MCF 10A (cell line): ENCODE measurements around the gene CHRNA3. TPM values are rescaled to one million over a fixed set of nuclear protein-coding genes. Genes with fewer than 3 reads are reported as not detected.

Experiments
- BruUV-seq: library from RNA; stranded (reverse); fragments of 400-500 nt; replicated peaks from 2 replicates; lab custom pipeline; 2021; lab: Mats Ljungman, UMichigan
- CTCF ChIA-PET: fragments of 300-600 bp; sonication (Branson Sonifier 250); formaldehyde crosslinking; extraction: SDS; loops from one replicate; lab custom pipeline; 2021; ENCODE audit warnings: antibody characterized with exemption, inconsistent platforms; lab: Yijun Ruan, JAX
- POLR2A ChIA-PET: fragments of 300-600, 350-650 bp; sonication (Branson Sonifier 250); formaldehyde crosslinking; extraction: SDS; loops from one replicate; lab custom pipeline; 2020; ENCODE audit warnings: antibody characterized with exemption, inconsistent platforms; lab: Yijun Ruan, JAX
- DNase-seq: peaks from one replicate; pipeline ENCODE4 v3.0.0-alpha.2; 2018; ENCODE audit not compliant: unreplicated experiment
- H3K27ac Mint-ChIP-seq: one replicate; pipeline ENCODE4 v1.8.0; 2022; ENCODE audit warnings: mild to moderate bottlenecking, low read depth, mixed read lengths; ENCODE audit not compliant: unreplicated experiment
- H3K27me3 Mint-ChIP-seq: one replicate; pipeline ENCODE4 v1.8.0; 2022; ENCODE audit warnings: mixed read lengths; ENCODE audit not compliant: insufficient read depth, unreplicated experiment
- H3K36me3 Mint-ChIP-seq: one replicate; pipeline ENCODE4 v1.8.0; 2022; ENCODE audit warnings: mild to moderate bottlenecking, moderate library complexity, mixed read lengths; ENCODE audit not compliant: insufficient read depth, unreplicated experiment
- H3K4me1 Mint-ChIP-seq: one replicate; pipeline ENCODE4 v1.8.0; 2022; ENCODE audit warnings: mixed read lengths; ENCODE audit not compliant: insufficient read depth, unreplicated experiment
- H3K4me3 Mint-ChIP-seq: one replicate; pipeline ENCODE4 v1.8.0; 2022; ENCODE audit warnings: mild to moderate bottlenecking, moderate library complexity, mixed read lengths; ENCODE audit not compliant: unreplicated experiment
- H3K9me3 Mint-ChIP-seq: one replicate; pipeline ENCODE4 v1.8.0; 2022; ENCODE audit warnings: mixed read lengths; ENCODE audit not compliant: unreplicated experiment
- CTCF ChIP-seq: fragments of 200-600 bp; IDR thresholded peaks from one replicate; pipeline ENCODE4 v1.8.0; 2022; ENCODE audit warnings: antibody characterized with exemption, mild to moderate bottlenecking; ENCODE audit not compliant: unreplicated experiment
- intact Hi-C: fragments of 100-400 bp; cut with micrococcal nuclease; formaldehyde crosslinking; loops from 2 replicates; pipeline ENCODE4 v1.14.1; 2022
- total RNA-seq: library from RNA; stranded (reverse); gene quantifications from 2 replicates; pipeline ENCODE4 v1.2.3, GENCODE V29; 2022

The CHRNA3 gene
- total RNA-seq, 1 experiment from 2014 or later = not detected

DNA sequence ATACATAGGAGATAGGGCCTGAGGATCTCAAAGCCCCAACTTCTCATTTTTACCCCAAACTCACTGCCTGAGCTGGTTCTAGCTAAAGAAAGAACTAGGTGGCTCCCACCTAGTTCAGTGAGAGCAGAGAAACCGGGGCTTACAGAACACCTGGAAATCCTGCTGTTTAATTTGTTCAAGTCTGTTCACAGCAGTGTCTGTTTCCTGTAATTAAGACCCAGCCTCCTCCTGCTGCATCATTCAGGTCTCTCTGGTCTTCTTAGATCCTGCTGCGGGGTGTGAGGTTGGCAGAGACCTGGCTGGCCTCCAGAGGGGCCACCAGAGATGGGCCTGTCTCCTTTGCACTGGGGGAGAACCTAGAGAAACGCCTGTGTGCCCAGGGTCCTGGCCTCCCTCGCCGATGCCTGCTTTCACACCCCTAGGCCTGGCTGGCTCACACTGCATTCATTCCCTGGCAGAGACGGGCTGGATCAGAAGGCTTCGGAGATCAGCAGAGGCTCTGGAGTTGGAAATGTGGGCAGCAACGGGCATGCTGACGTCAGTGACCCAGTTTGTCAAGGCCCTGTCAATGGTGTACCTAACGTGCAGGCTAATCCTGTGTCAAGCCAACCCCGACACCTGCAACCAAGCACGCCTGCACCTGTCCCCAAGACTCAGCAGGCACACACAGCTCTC lies 4.9 kb upstream of the CHRNA3 start:
- ChIA-PET CTCF (interaction anchor here (0.7 to 1.6 kb wide), 2 partner anchors 12 to 899 kb away, joined by 3 to 5 read pairs; no protein-coding TSS in a partner anchor), POLR2A (no interaction called here)
- TF ChIP-seq CTCF = no peak
- intact Hi-C loops = no loop called here
- BruUV-seq = no TSS peak
- Mint-ChIP-seq H3K4me3 (no peak overlapping the region), H3K27me3 (peaks cover 40% of the 10 kb centered on the region), H3K4me1 (no peaks in the 10 kb centered on the region), H3K9me3 (no peaks in the 10 kb centered on the region), H3K27ac (no peak overlapping the region), H3K36me3 (peaks cover 4% of the 10 kb centered on the region)
- no peak for DNase-seq

DNA sequence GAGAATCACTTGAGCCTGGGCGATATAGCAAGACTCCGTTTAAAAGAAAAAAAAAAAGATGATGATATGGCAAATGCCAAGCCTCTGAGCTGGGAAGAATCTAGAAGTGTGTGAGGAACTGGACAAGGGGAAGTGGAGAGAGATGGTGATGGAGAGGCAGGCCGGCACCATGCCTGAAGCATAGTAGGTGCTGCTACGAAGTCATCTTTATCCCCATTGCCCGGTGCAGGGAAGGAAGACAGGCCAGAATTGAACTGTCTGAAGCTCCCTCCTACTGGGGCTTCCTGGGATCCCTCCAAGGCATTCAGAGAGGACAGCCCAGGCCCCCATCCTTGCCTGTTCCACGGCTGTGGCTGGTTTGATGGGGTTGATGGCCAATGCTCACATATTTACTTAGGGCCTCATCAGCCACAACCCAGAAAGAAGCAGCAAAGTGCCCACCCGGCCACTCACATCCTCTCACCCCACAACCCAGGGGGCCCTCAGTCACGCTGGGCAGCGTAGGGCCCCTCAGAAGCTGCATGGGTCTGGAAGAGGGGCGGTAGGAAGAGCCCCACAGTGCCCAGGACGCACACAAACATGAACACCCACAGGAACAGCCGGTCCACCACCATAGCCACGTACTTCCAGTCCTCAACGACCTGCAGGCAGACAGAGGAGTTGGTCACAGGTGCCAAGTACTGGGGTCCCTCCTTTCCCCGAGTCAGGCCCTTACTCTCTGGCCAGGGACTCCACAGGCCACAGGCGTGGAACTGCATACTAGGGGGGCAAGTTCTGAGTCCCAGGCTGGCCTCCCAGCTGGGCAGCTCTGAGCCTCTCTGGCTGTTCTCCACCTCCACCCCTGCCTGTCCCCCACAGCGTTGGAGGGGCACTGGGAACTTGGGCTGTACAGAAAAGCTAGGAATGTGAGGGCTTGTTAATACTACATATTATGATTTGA lies 4.1 kb upstream of the CHRNA3 start:
- CTCF ChIA-PET = interaction anchor here (0.6 to 1.8 kb wide), 6 partner anchors 13 to 898 kb away, joined by 3 to 6 read pairs (median 4); no protein-coding TSS in a partner anchor
- H3K27ac Mint-ChIP-seq = no peak overlapping the region
- intact Hi-C loops = no loop called here
- H3K4me1 Mint-ChIP-seq = no peaks in the 10 kb centered on the region
- TF ChIP-seq CTCF = no peak
- H3K4me3 Mint-ChIP-seq = no peak overlapping the region
- DNase-seq = no peak
- POLR2A ChIA-PET = no interaction called here
- H3K27me3 Mint-ChIP-seq = peaks cover 41% of the 10 kb centered on the region
- peaks cover 4% of the 10 kb centered on the region for H3K36me3 Mint-ChIP-seq
- BruUV-seq = no TSS peak
- no peaks in the 10 kb centered on the region for H3K9me3 Mint-ChIP-seq

DNA sequence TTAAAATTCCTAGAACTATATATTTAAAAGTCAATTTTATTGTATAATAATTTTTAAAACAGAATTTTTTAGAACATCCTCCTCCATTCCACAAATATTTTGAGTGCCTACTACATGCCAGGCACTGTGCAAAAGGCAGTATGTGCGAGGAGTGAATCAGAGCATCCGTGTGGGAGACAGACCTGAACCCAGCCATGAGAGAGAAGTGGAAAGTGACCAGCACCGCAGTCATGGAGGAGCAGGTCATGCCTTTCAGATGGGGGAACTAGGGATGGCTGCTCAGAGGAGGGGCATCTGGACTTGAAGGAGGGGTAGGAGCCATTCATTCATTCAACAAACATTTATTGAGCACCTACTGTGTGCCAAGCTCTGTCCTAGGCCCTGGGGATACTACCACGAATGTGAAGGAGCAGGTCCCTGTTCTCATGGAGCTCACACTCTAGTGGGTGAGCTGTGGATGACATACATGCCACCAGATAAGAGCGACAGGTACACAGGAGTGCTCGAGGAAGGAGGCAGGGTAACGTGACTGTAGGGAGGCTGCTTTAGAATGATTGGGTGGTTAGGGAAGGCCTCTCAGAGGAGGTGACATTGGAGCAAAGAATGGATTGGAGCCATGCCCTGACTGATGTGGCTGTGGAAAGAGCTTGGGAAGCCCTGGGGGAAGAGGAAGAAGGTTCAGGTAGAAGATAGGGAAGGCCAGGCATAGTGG lies 3.1 kb upstream of the CHRNA3 start:
- H3K36me3 Mint-ChIP-seq = peaks cover 1% of the 10 kb centered on the region
- H3K27me3 Mint-ChIP-seq = peaks cover 41% of the 10 kb centered on the region
- no peak for TF ChIP-seq CTCF
- no peaks in the 10 kb centered on the region for H3K9me3 Mint-ChIP-seq
- H3K4me1 Mint-ChIP-seq = no peaks in the 10 kb centered on the region
- no peak for DNase-seq
- H3K4me3 Mint-ChIP-seq = no peak overlapping the region
- BruUV-seq = no TSS peak
- POLR2A ChIA-PET = no interaction called here
- intact Hi-C loops = no loop called here
- CTCF ChIA-PET = interaction anchor here (0.6 to 1.8 kb wide), 7 partner anchors 14 to 127 kb away, joined by 3 to 6 read pairs (median 3); no protein-coding TSS in a partner anchor
- H3K27ac Mint-ChIP-seq = no peak overlapping the region
